HepG2 (cell line): ENCODE data around the gene SRCIN1. TPM values are rescaled to one million over a fixed set of nuclear protein-coding genes. Genes with fewer than 3 reads are reported as not detected.
A peak's percentile ranks its signal among the peaks of the same experiment; 100 is the strongest.

Experiments used
- CEBPG ChIP-seq: IDR thresholded peaks from 2 replicates; pipeline ENCODE4 v1.6.1; 2016
- DPF2 ChIP-seq: sonication (generic); formaldehyde crosslinking; IDR thresholded peaks from 2 replicates; pipeline ENCODE4 v1.4.0; 2020; ENCODE audit warnings: mild to moderate bottlenecking, low read depth, missing genetic modification reagents, borderline replicate concordance
- MAZ ChIP-seq, 2 experiments: sonication (generic) in 1 of 2; formaldehyde crosslinking in 1 of 2; IDR thresholded peaks; 2 replicates each; pipeline versions ENCODE4 v1.5.0 to v1.6.1; 2012 to 2020; ENCODE audit warnings: low read depth in 2 of 2, mild to moderate bottlenecking in 2 of 2, borderline replicate concordance in 1 of 2, improper control_type of control experiment in 1 of 2, low read length in 1 of 2, missing genetic modification reagents in 1 of 2, moderate library complexity in 1 of 2
- NRL ChIP-seq: sonication (generic); formaldehyde crosslinking; IDR thresholded peaks from 2 replicates; pipeline ENCODE4 v1.5.0; 2020; ENCODE audit warnings: missing genetic modification reagents, mild to moderate bottlenecking, moderate library complexity, borderline replicate concordance
- PHF5A ChIP-seq: IDR thresholded peaks from one replicate; pipeline ENCODE4 v1.6.1; 2018; ENCODE audit warnings: low read depth, missing genetic modification reagents; ENCODE audit not compliant: unreplicated experiment
- PHF8 ChIP-seq: sonication (generic); formaldehyde crosslinking; IDR thresholded peaks from 2 replicates; pipeline ENCODE4 v1.5.0; 2020; ENCODE audit warnings: missing genetic modification reagents
- POLR2A ChIP-seq, 2 experiments: IDR thresholded peaks; 2 replicates each; pipeline ENCODE4 v1.6.1; 2011; ENCODE audit warnings: low read depth in 2 of 2, low read length in 2 of 2, mild to moderate bottlenecking in 1 of 2, moderate library complexity in 1 of 2; ENCODE audit not compliant: insufficient read depth in 1 of 2
- SMYD3 ChIP-seq: sonication (generic); formaldehyde crosslinking; IDR thresholded peaks from 2 replicates; pipeline ENCODE4 v1.8.1; 2023; ENCODE audit warnings: mild to moderate bottlenecking, missing genetic modification reagents
- ZKSCAN1 ChIP-seq: fragments of 150-350 bp; IDR thresholded peaks from 2 replicates; pipeline ENCODE4 v1.6.1; 2014; ENCODE audit warnings: low read length
- ZNF558 ChIP-seq: sonication (generic); formaldehyde crosslinking; IDR thresholded peaks from 2 replicates; pipeline ENCODE4 v1.9.0; 2022; ENCODE audit warnings: mild to moderate bottlenecking, missing genetic modification reagents, borderline replicate concordance
- polyA plus RNA-seq, 8 experiments: library from polyadenylated mRNA; depleted of rRNA in 3 of 8; stranded (reverse) in 7 of 8; unstranded in 1 of 8; fragments of >200 nt; fragmentation: Illumina TruSeq in 4 of 8; extraction: Trizol in 4 of 8; gene quantifications; 2 replicates each; pipeline versions ENCODE4 v1.2.1 to v1.2.3, GENCODE V29; 2011 to 2016; ENCODE audit warnings: low read depth in 4 of 8, missing spikeins in 1 of 8, mixed read lengths in 1 of 8; ENCODE audit not compliant: insufficient read depth in 1 of 8
- total RNA-seq, 5 experiments: library from RNA; depleted of rRNA; stranded (reverse); fragments of >200 nt; fragmentation: Illumina TruSeq; extraction: Trizol; gene quantifications; 2 replicates each; pipeline ENCODE4 v1.2.3, GENCODE V29; 2016; ENCODE audit warnings: low read depth in 1 of 5
- TF ChIP-seq, protein P1 (sequence below): sonication (generic); formaldehyde crosslinking; IDR thresholded peaks from 2 replicates; pipeline ENCODE4 v1.9.0; 2021; ENCODE audit warnings: missing genetic modification reagents, borderline replicate concordance
- TF ChIP-seq, protein P2 (sequence below), 2 experiments: sonication (generic) in 1 of 2; formaldehyde crosslinking in 1 of 2; IDR thresholded peaks; 2 replicates each; pipeline versions ENCODE4 v1.6.1 to v1.9.0; 2014 to 2022; ENCODE audit warnings: antibody characterized with exemption in 1 of 2, borderline replicate concordance in 1 of 2, inconsistent platforms in 1 of 2, low read depth in 1 of 2, missing genetic modification reagents in 1 of 2
- TF ChIP-seq, protein P3 (sequence below): sonication (generic); formaldehyde crosslinking; IDR thresholded peaks from 2 replicates; pipeline ENCODE4 v1.4.0; 2020; ENCODE audit warnings: missing genetic modification reagents
- TF ChIP-seq, protein P4 (sequence below): sonication (generic); formaldehyde crosslinking; IDR thresholded peaks from 2 replicates; pipeline ENCODE4 v1.5.0; 2020; ENCODE audit warnings: mild to moderate bottlenecking, missing genetic modification reagents, moderate library complexity

The SRCIN1 gene
- total and polyA plus RNA-seq, 2 of the 13 experiments (the other 11 are each of a cell fraction or from before 2014, with no cell fraction given): 1.2 to 9.6 TPM

DNA sequence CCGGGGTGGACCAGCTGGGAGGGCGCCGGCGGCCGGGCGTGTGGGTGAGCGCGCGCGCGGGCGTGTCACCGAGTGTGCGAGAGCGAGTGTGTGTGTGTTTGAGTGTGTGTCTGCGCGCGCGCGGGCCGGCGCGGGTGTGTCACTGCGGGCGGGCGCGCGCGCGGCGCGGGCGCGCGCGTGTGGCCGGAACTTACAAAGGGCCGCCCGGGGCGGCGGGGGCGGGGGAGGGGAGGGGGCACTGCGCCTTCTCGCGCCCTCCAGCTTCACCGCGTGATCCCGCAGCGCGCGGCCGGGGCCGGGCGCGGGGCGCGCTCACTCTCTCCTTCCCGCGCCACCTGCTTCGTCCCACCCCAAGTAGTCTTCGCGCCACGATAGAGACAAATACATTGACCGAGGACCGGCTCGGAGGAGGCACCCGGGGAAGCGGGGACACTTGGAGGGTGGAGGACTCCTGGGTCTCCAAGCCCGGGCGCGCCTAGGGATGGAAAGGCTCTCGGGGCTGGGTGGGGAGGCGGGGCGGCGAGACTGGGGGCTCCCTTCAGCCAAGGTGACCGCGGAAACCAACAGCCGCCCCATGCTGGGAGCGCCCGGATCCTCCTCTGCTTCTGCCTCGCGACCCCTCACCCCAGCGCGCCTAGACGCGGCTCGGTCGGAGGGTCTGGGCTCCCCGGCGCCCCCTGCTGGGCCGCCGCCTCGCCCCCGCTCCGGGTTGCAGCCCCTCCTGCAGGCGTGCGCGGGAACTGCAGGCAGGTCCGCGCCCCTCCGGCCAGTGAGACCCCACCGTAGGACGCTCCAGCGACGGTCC, at the start of gene SRCIN1 (continued):
- TF ChIP-seq PHF8 (CRISPR knock-in tag): peak; percentile 45
- TF ChIP-seq, protein P1, sequence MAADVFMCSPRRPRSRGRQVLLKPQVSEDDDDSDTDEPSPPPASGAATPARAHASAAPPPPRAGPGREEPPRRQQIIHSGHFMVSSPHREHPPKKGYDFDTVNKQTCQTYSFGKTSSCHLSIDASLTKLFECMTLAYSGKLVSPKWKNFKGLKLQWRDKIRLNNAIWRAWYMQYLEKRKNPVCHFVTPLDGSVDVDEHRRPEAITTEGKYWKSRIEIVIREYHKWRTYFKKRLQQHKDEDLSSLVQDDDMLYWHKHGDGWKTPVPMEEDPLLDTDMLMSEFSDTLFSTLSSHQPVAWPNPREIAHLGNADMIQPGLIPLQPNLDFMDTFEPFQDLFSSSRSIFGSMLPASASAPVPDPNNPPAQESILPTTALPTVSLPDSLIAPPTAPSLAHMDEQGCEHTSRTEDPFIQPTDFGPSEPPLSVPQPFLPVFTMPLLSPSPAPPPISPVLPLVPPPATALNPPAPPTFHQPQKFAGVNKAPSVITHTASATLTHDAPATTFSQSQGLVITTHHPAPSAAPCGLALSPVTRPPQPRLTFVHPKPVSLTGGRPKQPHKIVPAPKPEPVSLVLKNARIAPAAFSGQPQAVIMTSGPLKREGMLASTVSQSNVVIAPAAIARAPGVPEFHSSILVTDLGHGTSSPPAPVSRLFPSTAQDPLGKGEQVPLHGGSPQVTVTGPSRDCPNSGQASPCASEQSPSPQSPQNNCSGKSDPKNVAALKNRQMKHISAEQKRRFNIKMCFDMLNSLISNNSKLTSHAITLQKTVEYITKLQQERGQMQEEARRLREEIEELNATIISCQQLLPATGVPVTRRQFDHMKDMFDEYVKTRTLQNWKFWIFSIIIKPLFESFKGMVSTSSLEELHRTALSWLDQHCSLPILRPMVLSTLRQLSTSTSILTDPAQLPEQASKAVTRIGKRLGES (CRISPR knock-in tag): 0 out of 2 replicates have a peak, but pooled peaks have one; percentile 13
- TF ChIP-seq POLR2A (IDR thresholded peaks at IDR 0.05; ENCODE audit: insufficient read depth in 1 of 2, low read depth in 2 of 2, low read length in 2 of 2): peak; percentile 45 to 62; a peak in 3 of 4 replicates
- TF ChIP-seq MAZ (IDR thresholded peaks at IDR 0.05; ENCODE audit: borderline replicate concordance, low read depth, low read length): peak; percentile 62
- TF ChIP-seq MAZ (CRISPR knock-in tag; IDR thresholded peaks at IDR 0.05; ENCODE audit: low read depth): peak; percentile 63; the same call in 1 of the 2 replicates
- 0 out of 2 replicates have a peak, but pooled peaks have one; percentile 7 for TF ChIP-seq CEBPG (CRISPR knock-in tag)
- no peak for TF ChIP-seq ZKSCAN1
- TF ChIP-seq, protein P2, sequence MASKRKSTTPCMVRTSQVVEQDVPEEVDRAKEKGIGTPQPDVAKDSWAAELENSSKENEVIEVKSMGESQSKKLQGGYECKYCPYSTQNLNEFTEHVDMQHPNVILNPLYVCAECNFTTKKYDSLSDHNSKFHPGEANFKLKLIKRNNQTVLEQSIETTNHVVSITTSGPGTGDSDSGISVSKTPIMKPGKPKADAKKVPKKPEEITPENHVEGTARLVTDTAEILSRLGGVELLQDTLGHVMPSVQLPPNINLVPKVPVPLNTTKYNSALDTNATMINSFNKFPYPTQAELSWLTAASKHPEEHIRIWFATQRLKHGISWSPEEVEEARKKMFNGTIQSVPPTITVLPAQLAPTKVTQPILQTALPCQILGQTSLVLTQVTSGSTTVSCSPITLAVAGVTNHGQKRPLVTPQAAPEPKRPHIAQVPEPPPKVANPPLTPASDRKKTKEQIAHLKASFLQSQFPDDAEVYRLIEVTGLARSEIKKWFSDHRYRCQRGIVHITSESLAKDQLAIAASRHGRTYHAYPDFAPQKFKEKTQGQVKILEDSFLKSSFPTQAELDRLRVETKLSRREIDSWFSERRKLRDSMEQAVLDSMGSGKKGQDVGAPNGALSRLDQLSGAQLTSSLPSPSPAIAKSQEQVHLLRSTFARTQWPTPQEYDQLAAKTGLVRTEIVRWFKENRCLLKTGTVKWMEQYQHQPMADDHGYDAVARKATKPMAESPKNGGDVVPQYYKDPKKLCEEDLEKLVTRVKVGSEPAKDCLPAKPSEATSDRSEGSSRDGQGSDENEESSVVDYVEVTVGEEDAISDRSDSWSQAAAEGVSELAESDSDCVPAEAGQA (IDR thresholded peaks at IDR 0.05; ENCODE audit: low read depth): no peak
- TF ChIP-seq, protein P2 (CRISPR knock-in tag; IDR thresholded peaks at IDR 0.05; ENCODE audit: borderline replicate concordance): 0 out of 2 replicates have a peak, but pooled peaks have one; percentile 53
- TF ChIP-seq NRL (CRISPR knock-in tag): peak; percentile 13; the same call in 1 of the 2 replicates
- TF ChIP-seq, protein P3, sequence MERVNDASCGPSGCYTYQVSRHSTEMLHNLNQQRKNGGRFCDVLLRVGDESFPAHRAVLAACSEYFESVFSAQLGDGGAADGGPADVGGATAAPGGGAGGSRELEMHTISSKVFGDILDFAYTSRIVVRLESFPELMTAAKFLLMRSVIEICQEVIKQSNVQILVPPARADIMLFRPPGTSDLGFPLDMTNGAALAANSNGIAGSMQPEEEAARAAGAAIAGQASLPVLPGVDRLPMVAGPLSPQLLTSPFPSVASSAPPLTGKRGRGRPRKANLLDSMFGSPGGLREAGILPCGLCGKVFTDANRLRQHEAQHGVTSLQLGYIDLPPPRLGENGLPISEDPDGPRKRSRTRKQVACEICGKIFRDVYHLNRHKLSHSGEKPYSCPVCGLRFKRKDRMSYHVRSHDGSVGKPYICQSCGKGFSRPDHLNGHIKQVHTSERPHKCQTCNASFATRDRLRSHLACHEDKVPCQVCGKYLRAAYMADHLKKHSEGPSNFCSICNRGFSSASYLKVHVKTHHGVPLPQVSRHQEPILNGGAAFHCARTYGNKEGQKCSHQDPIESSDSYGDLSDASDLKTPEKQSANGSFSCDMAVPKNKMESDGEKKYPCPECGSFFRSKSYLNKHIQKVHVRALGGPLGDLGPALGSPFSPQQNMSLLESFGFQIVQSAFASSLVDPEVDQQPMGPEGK (CRISPR knock-in tag): peak; percentile 79
- peak; percentile 88 for TF ChIP-seq PHF5A (CRISPR knock-in tag)
- TF ChIP-seq, protein P4, sequence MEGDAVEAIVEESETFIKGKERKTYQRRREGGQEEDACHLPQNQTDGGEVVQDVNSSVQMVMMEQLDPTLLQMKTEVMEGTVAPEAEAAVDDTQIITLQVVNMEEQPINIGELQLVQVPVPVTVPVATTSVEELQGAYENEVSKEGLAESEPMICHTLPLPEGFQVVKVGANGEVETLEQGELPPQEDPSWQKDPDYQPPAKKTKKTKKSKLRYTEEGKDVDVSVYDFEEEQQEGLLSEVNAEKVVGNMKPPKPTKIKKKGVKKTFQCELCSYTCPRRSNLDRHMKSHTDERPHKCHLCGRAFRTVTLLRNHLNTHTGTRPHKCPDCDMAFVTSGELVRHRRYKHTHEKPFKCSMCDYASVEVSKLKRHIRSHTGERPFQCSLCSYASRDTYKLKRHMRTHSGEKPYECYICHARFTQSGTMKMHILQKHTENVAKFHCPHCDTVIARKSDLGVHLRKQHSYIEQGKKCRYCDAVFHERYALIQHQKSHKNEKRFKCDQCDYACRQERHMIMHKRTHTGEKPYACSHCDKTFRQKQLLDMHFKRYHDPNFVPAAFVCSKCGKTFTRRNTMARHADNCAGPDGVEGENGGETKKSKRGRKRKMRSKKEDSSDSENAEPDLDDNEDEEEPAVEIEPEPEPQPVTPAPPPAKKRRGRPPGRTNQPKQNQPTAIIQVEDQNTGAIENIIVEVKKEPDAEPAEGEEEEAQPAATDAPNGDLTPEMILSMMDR: peak; percentile 95
- TF ChIP-seq SMYD3 (CRISPR knock-in tag): no peak
- peak; percentile 13; the same call in 1 of the 2 replicates for TF ChIP-seq DPF2
- TF ChIP-seq ZNF558 (CRISPR knock-in tag): 0 out of 2 replicates have a peak, but pooled peaks have one; percentile 75
